ENCODE data around the gene FGGY.

- TF ChIP-seq CTCF (IDR thresholded peaks at IDR 0.05) (no peak), JUN (CRISPR knock-in tag; IDR thresholded peaks at IDR 0.05) (no peak), SP1 (CRISPR knock-in tag; conservative IDR thresholded peaks at IDR 0.05) (no peak), RELA (CRISPR knock-in tag; IDR thresholded peaks at IDR 0.05; ENCODE audit: borderline replicate concordance) (no peak), PRDM15 (CRISPR knock-in tag; IDR thresholded peaks at IDR 0.05) (no peak), MXD4 (CRISPR knock-in tag; IDR thresholded peaks at IDR 0.05; ENCODE audit: borderline replicate concordance) (no peak), ATF3 (CRISPR knock-in tag; conservative IDR thresholded peaks at IDR 0.05) (no peak), E2F1 (CRISPR knock-in tag; IDR thresholded peaks at IDR 0.05) (no peak), NFYB (CRISPR knock-in tag; conservative IDR thresholded peaks at IDR 0.05; ENCODE audit: low read depth) (no peak), USF1 (CRISPR knock-in tag; IDR thresholded peaks at IDR 0.05) (no peak)
Measured at GRCh38 chr1:59579222-59579621, 282.3 kb downstream of the FGGY start.

Measured in WTC11 (cell line).